GM12892 (cell line): ENCODE results near the gene TOMM6.

ENCODE experiments used
- POLR2A ChIP-seq: IDR thresholded peaks from 2 replicates; pipeline ENCODE4 v1.6.1; 2011; ENCODE audit warnings: low read depth, low read length, control low read depth
- POLR2AphosphoS5 ChIP-seq: IDR thresholded peaks from 2 replicates; pipeline ENCODE4 v1.6.1; 2011; ENCODE audit warnings: low read depth, low read length, control low read depth
- TAF1 ChIP-seq: IDR thresholded peaks from 2 replicates; pipeline ENCODE4 v1.6.1; 2011; ENCODE audit warnings: low read depth, mild to moderate bottlenecking, control low read depth, low read length, borderline replicate concordance

DNA sequence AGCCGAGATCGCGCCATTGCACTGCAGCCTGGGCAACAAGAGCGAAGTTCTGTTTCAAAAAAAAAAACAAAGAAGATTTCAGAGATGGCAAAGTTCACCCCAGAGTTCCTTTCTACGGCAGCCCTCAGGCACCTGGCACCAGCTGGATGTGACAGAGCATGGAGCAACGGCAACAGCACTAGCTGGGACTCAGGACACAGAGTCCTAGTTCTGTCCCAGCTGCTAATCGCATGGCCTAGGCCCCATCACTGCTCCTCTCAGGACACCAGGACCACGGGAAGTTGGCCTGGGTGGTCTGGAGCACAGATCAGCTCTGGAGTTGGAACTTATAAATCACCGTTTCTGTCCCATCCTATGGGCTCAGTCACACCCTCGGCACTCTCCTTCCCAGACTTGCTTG is 41.4 kb upstream of the TOMM6 start:
- TF ChIP-seq POLR2AphosphoS5 (no peak), TAF1 (no peak), POLR2A (no peak)
